Activated effector memory CD4-positive, alpha-beta T cell treated with Interleukin-2 at 50 U/mL for 16 hours (primary cell): ENCODE measurements around the gene APELA.
"Not testable (repeated sequence)": the region's sequence is repeated elsewhere in the genome, so short reads cannot be mapped to it uniquely, and the experiment has no call there.

Source experiments
- DNase-seq: peaks from one replicate; pipeline ENCODE4 v3.0.0-alpha.2; 2020

Gene APELA

GRCh38 chr4:164927101-164927500 lies 50.1 kb downstream of the APELA start:
- not testable (repeated sequence) for DNase-seq

- DNase-seq, result no peak
Observed at GRCh38 chr4:164930647-164931046, 53.7 kb downstream of the APELA start.

- no peak for DNase-seq
Observed at GRCh38 chr4:164931551-164932324, 54.8 kb downstream of the APELA start.

- DNase-seq, result no peak
Observed at GRCh38 chr4:164933244-164933643, 56.3 kb downstream of the APELA start.

GRCh38 chr4:164935363-164935762 lies 58.4 kb downstream of the APELA start:
- no peak for DNase-seq

- not testable (repeated sequence) for DNase-seq
Observed at GRCh38 chr4:164935865-164936606, 59.1 kb downstream of the APELA start.

- no peak for DNase-seq
Observed at GRCh38 chr4:164937576-164938270, 60.7 kb downstream of the APELA start.

GRCh38 chr4:164943192-164943591 lies 66.2 kb downstream of the APELA start:
- no peak for DNase-seq

GRCh38 chr4:164945146-164945545 lies 68.2 kb downstream of the APELA start:
- no peak for DNase-seq

- no peak for DNase-seq
Observed at GRCh38 chr4:164946810-164947209, 69.8 kb downstream of the APELA start.
